A549 (cell line): Measurements from ENCODE around the gene LRRC39.

Experiments
- CTCF ChIP-seq: fragments of >200 bp; sonication (Bioruptor Twin); formaldehyde crosslinking; IDR thresholded peaks from 3 replicates; pipeline ENCODE4 v1.5.1; 2016
- HDAC2 ChIP-seq: fragments of 200-600 bp; sonication (generic); IDR thresholded peaks from 2 replicates; pipeline ENCODE4 v1.6.1; 2016
- RNF2 ChIP-seq: fragments of 200-600 bp; sonication (generic); IDR thresholded peaks from 2 replicates; pipeline ENCODE4 v1.6.1; 2016; ENCODE audit warnings: low read depth, mild to moderate bottlenecking, antibody characterized with exemption, moderate library complexity, borderline replicate concordance

- TF ChIP-seq CTCF (no peak), RNF2 (no peak), HDAC2 (no peak)
Measured at GRCh38 chr1:100142343-100142742, 35.7 kb downstream of the LRRC39 start.
